ENCODE measurements around the gene ZNF784. TPM values are rescaled to one million over a fixed set of nuclear protein-coding genes. Genes with fewer than 3 reads are reported as not detected.
A peak's percentile ranks its signal among the peaks of the same experiment; 100 is the strongest.

ZNF784 gene
- total and polyA plus RNA-seq, 9 donors = 6.0 to 16.9 (median 11.7) TPM

DNA sequence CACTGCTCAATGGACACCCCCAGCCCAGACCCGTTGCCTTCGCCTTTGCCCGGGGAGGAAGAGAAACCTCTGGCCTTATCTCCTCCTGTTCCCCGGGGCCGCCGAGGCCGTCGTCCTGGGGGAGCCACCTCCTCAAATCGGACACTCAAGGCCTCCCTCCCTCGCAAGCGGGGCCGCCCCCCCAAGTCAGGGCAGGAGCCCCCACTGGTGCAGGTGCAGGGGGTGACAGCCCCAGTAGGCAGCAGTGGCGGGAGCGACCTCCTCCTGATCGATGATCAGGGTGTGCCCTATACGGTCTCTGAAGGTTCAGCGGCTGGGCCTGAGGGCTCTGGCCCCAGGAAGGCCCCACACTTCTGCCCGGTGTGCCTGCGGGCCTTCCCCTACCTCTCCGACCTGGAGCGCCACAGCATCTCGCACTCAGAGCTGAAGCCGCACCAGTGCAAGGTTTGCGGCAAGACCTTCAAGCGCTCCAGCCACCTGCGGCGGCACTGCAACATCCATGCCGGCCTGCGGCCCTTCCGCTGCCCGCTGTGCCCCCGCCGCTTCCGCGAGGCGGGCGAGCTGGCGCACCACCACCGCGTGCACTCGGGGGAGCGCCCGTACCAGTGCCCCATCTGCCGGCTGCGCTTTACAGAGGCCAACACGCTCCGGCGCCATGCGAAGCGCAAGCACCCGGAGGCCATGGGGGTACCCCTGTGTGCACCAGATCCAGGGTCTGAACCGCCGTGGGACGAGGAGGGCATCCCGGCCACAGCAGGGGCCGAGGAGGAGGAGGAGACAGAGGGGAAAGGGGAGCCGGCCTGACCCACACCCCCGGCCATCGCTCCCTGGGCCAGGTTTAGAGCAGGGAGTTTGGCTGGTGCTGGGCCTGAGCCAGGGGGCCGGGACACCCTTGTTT, 22.0 kb downstream of the ZNF784 start:
- 92 to 94% (median 93%) methylated on average over 60 of the region's 60 CpGs for WGBS, 3 donors
- intact Hi-C loops (cut with DNase I) = no loop called here
- peak in 3 of 5 donors; percentile 59 to 63 (median 60) for DNase-seq
- Histone ChIP-seq H3K4me1 (ENCODE audit: insufficient read depth) (peaks cover 6% of the 10 kb centered on the region), H3K36me3 (no peaks in the 10 kb centered on the region), H3K27me3 (no peaks in the 10 kb centered on the region), H3K4me3 (no peak overlapping the region), H3K9me3 (no peaks in the 10 kb centered on the region), H3K27ac (no peak overlapping the region)
- TF ChIP-seq POLR2A (IDR thresholded peaks at IDR 0.05) = no peak
- TF ChIP-seq EP300 (IDR thresholded peaks at IDR 0.05) = no peak
- TF ChIP-seq, protein P1, sequence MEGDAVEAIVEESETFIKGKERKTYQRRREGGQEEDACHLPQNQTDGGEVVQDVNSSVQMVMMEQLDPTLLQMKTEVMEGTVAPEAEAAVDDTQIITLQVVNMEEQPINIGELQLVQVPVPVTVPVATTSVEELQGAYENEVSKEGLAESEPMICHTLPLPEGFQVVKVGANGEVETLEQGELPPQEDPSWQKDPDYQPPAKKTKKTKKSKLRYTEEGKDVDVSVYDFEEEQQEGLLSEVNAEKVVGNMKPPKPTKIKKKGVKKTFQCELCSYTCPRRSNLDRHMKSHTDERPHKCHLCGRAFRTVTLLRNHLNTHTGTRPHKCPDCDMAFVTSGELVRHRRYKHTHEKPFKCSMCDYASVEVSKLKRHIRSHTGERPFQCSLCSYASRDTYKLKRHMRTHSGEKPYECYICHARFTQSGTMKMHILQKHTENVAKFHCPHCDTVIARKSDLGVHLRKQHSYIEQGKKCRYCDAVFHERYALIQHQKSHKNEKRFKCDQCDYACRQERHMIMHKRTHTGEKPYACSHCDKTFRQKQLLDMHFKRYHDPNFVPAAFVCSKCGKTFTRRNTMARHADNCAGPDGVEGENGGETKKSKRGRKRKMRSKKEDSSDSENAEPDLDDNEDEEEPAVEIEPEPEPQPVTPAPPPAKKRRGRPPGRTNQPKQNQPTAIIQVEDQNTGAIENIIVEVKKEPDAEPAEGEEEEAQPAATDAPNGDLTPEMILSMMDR (IDR thresholded peaks at IDR 0.05) = no peak

DNA sequence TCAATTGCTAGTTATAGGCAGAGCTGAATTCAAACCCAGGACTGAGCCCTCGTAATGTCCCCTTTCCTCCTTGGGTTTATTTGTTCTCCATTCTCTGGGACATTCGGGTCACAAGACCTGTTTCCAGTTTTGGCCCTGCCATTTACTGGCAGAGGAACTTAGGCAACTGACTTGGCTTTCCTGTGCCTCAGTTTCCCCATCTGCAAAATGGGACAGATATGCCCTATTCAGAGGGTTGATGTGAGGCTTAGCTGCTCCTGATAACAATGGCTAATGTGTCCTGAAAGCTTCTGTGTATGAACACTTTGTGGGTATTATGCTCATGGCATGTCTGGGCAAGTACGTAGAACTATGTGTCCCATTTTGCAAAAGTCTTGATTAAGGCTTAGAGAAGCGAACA, 23.3 kb downstream of the ZNF784 start:
- Histone ChIP-seq H3K9me3 (no peaks in the 10 kb centered on the region), H3K27me3 (no peaks in the 10 kb centered on the region), H3K4me1 (ENCODE audit: insufficient read depth) (peaks cover 2% of the 10 kb centered on the region), H3K36me3 (no peaks in the 10 kb centered on the region), H3K27ac (peak overlapping the region in 1 of 2 donors; percentile 99), H3K4me3 (peak overlapping the region; percentile 96)
- WGBS, 3 donors = 83 to 86% (median 83%) methylated on average over 4 of the region's 4 CpGs
- DNase-seq = no peak
- intact Hi-C loops (cut with DNase I) = no loop called here
- no peak for TF ChIP-seq EP300 (IDR thresholded peaks at IDR 0.05)
- TF ChIP-seq, protein P1 (IDR thresholded peaks at IDR 0.05) = no peak
- TF ChIP-seq POLR2A (IDR thresholded peaks at IDR 0.05) = no peak

DNA sequence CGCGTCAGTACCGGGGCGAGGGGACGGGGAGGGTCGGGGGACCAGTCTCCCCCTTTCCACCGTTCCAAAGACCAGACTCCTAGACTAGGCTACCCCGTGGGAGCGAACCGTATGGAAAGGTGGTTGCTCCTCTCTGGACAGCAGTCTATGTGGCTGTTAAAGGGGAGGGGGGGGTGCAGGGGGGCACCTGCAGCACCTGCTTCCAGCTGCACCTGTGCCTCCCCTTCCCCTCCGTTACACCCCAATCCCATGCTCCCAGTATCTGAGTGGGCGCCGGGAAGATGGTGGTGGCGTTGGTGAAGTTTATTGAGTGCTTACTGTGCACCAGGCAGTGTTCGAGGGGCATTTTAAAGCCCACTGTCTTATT, 23.7 kb downstream of the ZNF784 start:
- peak overlapping the region; percentile 96 for H3K4me3 ChIP-seq
- H3K27ac ChIP-seq = peak overlapping the region; percentile 90 to 99
- TF ChIP-seq POLR2A (IDR thresholded peaks at IDR 0.05) (peak; percentile 17), EP300 (IDR thresholded peaks at IDR 0.05) (no peak)
- H3K36me3 ChIP-seq = no peaks in the 10 kb centered on the region
- intact Hi-C loops (cut with DNase I) = no loop called here
- no peak for DNase-seq
- H3K27me3 ChIP-seq = no peaks in the 10 kb centered on the region
- H3K4me1 ChIP-seq (ENCODE audit: insufficient read depth) = peaks cover 2% of the 10 kb centered on the region
- H3K9me3 ChIP-seq = no peaks in the 10 kb centered on the region
- 3 to 5% (median 4%) methylated on average over 12 to 15 of the region's 15 CpGs for WGBS, 3 donors

DNA sequence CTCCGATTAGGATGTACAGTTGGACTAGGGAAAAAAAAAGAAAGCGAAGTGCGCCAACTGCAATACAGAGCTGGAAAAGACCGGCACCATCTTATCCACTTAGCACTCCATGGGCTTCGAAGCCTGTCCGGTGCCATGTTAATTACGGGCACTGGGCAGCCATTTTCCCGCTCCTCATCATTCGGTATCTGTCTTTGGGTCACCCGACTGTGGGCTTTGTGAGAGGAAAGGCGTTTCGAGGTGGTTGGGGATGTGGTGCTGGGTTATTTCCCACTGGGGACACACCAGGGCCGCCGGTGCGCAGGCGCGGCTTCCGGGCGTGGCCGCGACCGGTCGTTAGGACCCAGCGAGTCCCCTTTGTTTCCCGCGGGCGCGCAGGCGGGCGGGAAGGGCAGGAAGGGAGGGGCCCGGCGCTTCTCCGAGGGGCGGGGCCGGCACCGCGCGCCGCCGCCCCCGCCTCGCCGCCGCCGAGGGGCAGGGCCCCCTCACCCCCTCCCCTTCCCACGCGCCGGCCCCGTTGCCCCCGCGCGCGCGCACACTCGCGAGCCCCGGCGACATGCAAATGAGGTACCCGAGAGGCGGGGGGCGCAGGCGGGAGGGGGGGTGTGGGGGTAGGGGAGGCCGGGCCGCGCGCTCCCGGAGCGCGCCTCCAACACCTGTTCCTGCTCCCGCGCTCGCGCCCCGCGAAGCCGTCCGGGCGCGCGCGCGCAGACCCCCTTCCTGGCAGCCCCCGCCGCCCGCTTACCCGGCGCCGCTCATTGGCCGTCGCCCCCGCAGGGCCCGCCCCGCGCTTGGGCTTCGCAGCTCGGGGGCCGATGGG, 24.3 kb downstream of the ZNF784 start, which contains the start of gene ZNF524:
Gene ZNF524 (plus strand): TSS at position 447 of the 820 bp plus-strand sequence. CDS start 1,825 bp downstream, outside the sequence.
- intact Hi-C loops (cut with DNase I) = no loop called here
- no peaks in the 10 kb centered on the region for H3K27me3 ChIP-seq
- TF ChIP-seq, protein P1 (IDR thresholded peaks at IDR 0.05) = peak in 1 of 3 donors; percentile 28
- TF ChIP-seq EP300 (IDR thresholded peaks at IDR 0.05) = peak; percentile 54
- TF ChIP-seq POLR2A (IDR thresholded peaks at IDR 0.05) = peak; percentile 17

More for the DNA sequence above, 24.3 kb downstream of the ZNF784 start, which contains the start of gene ZNF524:
- DNase-seq = peak; percentile 86 to 90 (median 88)
- WGBS, 3 donors = 0% methylated on average over 64 to 93 of the region's 97 CpGs
- Histone ChIP-seq H3K27ac (peak within 1 kb of the TSS; percentile 90 to 99), H3K4me3 (peak within 1 kb of the TSS; percentile 96), H3K4me1 (ENCODE audit: insufficient read depth) (peaks cover 2% of the 10 kb centered on the region), H3K36me3 (no peaks in the 10 kb centered on the region), H3K9me3 (no peaks in the 10 kb centered on the region)
